Measurements from ENCODE around the gene TNFRSF25.
"Not testable (repeated sequence)": the region's sequence is repeated elsewhere in the genome, so short reads cannot be mapped to it uniquely, and the experiment has no call there.

The TNFRSF25 gene

GRCh38 chr1:6502000-6502891 lies 36.3 kb upstream of the TNFRSF25 start:
- no peak for DNase-seq (ENCODE audit: low read depth in 1 of 2, low spot score in 1 of 2)

GRCh38 chr1:6501279-6501813 lies 35.4 kb upstream of the TNFRSF25 start:
- no peak for DNase-seq (ENCODE audit: low read depth in 1 of 2, low spot score in 1 of 2)

- no peak for DNase-seq (ENCODE audit: low read depth in 1 of 2, low spot score in 1 of 2)
Observed at GRCh38 chr1:6500544-6501278, 34.7 kb upstream of the TNFRSF25 start.

- DNase-seq (ENCODE audit: low read depth in 1 of 2, low spot score in 1 of 2), result no peak
Observed at GRCh38 chr1:6499296-6499695, 33.3 kb upstream of the TNFRSF25 start.

- DNase-seq (ENCODE audit: low read depth in 1 of 2, low spot score in 1 of 2), result no peak
Observed at GRCh38 chr1:6498576-6499111, 32.7 kb upstream of the TNFRSF25 start.

GRCh38 chr1:6497867-6498575 lies 32.0 kb upstream of the TNFRSF25 start:
- no peak for DNase-seq (ENCODE audit: low read depth in 1 of 2, low spot score in 1 of 2)

GRCh38 chr1:6497215-6497866 lies 31.4 kb upstream of the TNFRSF25 start:
- DNase-seq (ENCODE audit: low read depth in 1 of 2, low spot score in 1 of 2), result peak in 1 of 2 donors; percentile 25

GRCh38 chr1:6496890-6497214 lies 30.9 kb upstream of the TNFRSF25 start:
- no peak for DNase-seq (ENCODE audit: low read depth in 1 of 2, low spot score in 1 of 2)

- DNase-seq (ENCODE audit: low read depth in 1 of 2, low spot score in 1 of 2), result no peak
Observed at GRCh38 chr1:6496365-6496721, 30.4 kb upstream of the TNFRSF25 start.

GRCh38 chr1:6495540-6496364 lies 29.8 kb upstream of the TNFRSF25 start:
- no peak for DNase-seq (ENCODE audit: low read depth in 1 of 2, low spot score in 1 of 2)

GRCh38 chr1:6495041-6495441 lies 29.1 kb upstream of the TNFRSF25 start:
- no peak for DNase-seq (ENCODE audit: low read depth in 1 of 2, low spot score in 1 of 2)

- DNase-seq (ENCODE audit: low read depth in 1 of 2, low spot score in 1 of 2), result no peak
Observed at GRCh38 chr1:6494627-6495026, 28.7 kb upstream of the TNFRSF25 start.

- DNase-seq (ENCODE audit: low read depth in 1 of 2, low spot score in 1 of 2), result not testable (repeated sequence)
Observed at GRCh38 chr1:6493834-6494223, 27.9 kb upstream of the TNFRSF25 start.

GRCh38 chr1:6491966-6492365 lies 26.0 kb upstream of the TNFRSF25 start:
- DNase-seq (ENCODE audit: low read depth in 1 of 2, low spot score in 1 of 2), result no peak

GRCh38 chr1:6491480-6491962 lies 25.5 kb upstream of the TNFRSF25 start, which contains the start of gene PLEKHG5:
Gene PLEKHG5 (minus strand): TSS chr1:6491667. CDS start chr1:6477571, 14,096 bp downstream.
- DNase-seq (ENCODE audit: low read depth in 1 of 2, low spot score in 1 of 2), result no peak

- no peak for DNase-seq (ENCODE audit: low read depth in 1 of 2, low spot score in 1 of 2)
Observed at GRCh38 chr1:6491081-6491449, 25.1 kb upstream of the TNFRSF25 start.

- DNase-seq (ENCODE audit: low read depth in 1 of 2, low spot score in 1 of 2), result peak in 1 of 2 donors; percentile 39
Observed at GRCh38 chr1:6490181-6491080, 24.5 kb upstream of the TNFRSF25 start.

- DNase-seq (ENCODE audit: low read depth in 1 of 2, low spot score in 1 of 2), result peak; percentile 67 to 68
Observed at GRCh38 chr1:6489799-6490180, 23.8 kb upstream of the TNFRSF25 start.

GRCh38 chr1:6489383-6489765 lies 23.4 kb upstream of the TNFRSF25 start:
- no peak for DNase-seq (ENCODE audit: low read depth in 1 of 2, low spot score in 1 of 2)

All from activated CD4-positive, alpha-beta T cell treated with anti-CD3 and anti-CD28 coated beads, Interleukin-2, amount 50 U/mL, for 24 hours (primary cell).